Measurements from ENCODE around the gene NRCAM. TPM values are rescaled to one million over a fixed set of nuclear protein-coding genes. Genes with fewer than 3 reads are reported as not detected.

NRCAM gene
- total and polyA plus RNA-seq, 2 of the 13 experiments (the other 11 are each of a cell fraction or from before 2014, with no cell fraction given): 0.31 to 0.33 TPM

- TF ChIP-seq MZF1 (CRISPR knock-in tag; IDR thresholded peaks at IDR 0.05; ENCODE audit: borderline replicate concordance) (no peak), ZNF589 (CRISPR knock-in tag; conservative IDR thresholded peaks at IDR 0.05) (no peak), ZNF275 (CRISPR knock-in tag; IDR thresholded peaks at IDR 0.05; ENCODE audit: borderline replicate concordance) (no peak), NKX3-1 (CRISPR knock-in tag; IDR thresholded peaks at IDR 0.05) (no peak), MXI1 (IDR thresholded peaks at IDR 0.05; ENCODE audit: borderline replicate concordance, low read depth, low read length) (peak; percentile 53; the same call in 1 of the 3 replicates), TSC22D2 (CRISPR knock-in tag; IDR thresholded peaks at IDR 0.05; ENCODE audit: borderline replicate concordance) (no peak; the same call in 1 of the 2 replicates), SMARCE1 (IDR thresholded peaks at IDR 0.05; ENCODE audit: borderline replicate concordance) (peak; percentile 58; the same call in 1 of the 2 replicates), ZNF260 (CRISPR knock-in tag; IDR thresholded peaks at IDR 0.05; ENCODE audit: borderline replicate concordance, low read depth) (no peak), SIX1 (CRISPR knock-in tag; IDR thresholded peaks at IDR 0.05; ENCODE audit: borderline replicate concordance) (peak; percentile 55; the same call in 1 of the 2 replicates), ZFYVE20 (CRISPR knock-in tag; IDR thresholded peaks at IDR 0.05; ENCODE audit: borderline replicate concordance, low read depth) (no peak), SCMH1 (CRISPR knock-in tag; IDR thresholded peaks at IDR 0.05; ENCODE audit: borderline replicate concordance) (no peak), ZNF777 (CRISPR knock-in tag; IDR thresholded peaks at IDR 0.05) (no peak), GFI1 (CRISPR knock-in tag; IDR thresholded peaks at IDR 0.05; ENCODE audit: borderline replicate concordance) (no peak), JUND (CRISPR knock-in tag; IDR thresholded peaks at IDR 0.05) (peak; percentile 65; the same call in 1 of the 2 replicates), ZMYM4 (CRISPR knock-in tag; IDR thresholded peaks at IDR 0.05) (peak; percentile 82), CENPT (CRISPR knock-in tag; IDR thresholded peaks at IDR 0.05; ENCODE audit: low read depth) (no peak), ATM (IDR thresholded peaks at IDR 0.05; ENCODE audit: borderline replicate concordance) (no peak), ZNF17 (CRISPR knock-in tag; IDR thresholded peaks at IDR 0.05) (no peak), ZNF30 (CRISPR knock-in tag; IDR thresholded peaks at IDR 0.05) (no peak), ZNF569 (CRISPR knock-in tag; IDR thresholded peaks at IDR 0.05; ENCODE audit: borderline replicate concordance) (no peak)
- TF ChIP-seq, protein P1, sequence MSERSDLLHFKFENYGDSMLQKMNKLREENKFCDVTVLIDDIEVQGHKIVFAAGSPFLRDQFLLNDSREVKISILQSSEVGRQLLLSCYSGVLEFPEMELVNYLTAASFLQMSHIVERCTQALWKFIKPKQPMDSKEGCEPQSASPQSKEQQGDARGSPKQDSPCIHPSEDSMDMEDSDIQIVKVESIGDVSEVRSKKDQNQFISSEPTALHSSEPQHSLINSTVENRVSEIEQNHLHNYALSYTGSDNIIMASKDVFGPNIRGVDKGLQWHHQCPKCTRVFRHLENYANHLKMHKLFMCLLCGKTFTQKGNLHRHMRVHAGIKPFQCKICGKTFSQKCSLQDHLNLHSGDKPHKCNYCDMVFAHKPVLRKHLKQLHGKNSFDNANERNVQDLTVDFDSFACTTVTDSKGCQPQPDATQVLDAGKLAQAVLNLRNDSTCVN (CRISPR knock-in tag; IDR thresholded peaks at IDR 0.05; ENCODE audit: borderline replicate concordance): no peak; the same call in 1 of the 2 replicates
- TF ChIP-seq, protein P2, sequence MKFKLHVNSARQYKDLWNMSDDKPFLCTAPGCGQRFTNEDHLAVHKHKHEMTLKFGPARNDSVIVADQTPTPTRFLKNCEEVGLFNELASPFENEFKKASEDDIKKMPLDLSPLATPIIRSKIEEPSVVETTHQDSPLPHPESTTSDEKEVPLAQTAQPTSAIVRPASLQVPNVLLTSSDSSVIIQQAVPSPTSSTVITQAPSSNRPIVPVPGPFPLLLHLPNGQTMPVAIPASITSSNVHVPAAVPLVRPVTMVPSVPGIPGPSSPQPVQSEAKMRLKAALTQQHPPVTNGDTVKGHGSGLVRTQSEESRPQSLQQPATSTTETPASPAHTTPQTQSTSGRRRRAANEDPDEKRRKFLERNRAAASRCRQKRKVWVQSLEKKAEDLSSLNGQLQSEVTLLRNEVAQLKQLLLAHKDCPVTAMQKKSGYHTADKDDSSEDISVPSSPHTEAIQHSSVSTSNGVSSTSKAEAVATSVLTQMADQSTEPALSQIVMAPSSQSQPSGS (CRISPR knock-in tag; IDR thresholded peaks at IDR 0.05): peak; percentile 81; the same call in 1 of the 2 replicates
- TF ChIP-seq, protein P3, sequence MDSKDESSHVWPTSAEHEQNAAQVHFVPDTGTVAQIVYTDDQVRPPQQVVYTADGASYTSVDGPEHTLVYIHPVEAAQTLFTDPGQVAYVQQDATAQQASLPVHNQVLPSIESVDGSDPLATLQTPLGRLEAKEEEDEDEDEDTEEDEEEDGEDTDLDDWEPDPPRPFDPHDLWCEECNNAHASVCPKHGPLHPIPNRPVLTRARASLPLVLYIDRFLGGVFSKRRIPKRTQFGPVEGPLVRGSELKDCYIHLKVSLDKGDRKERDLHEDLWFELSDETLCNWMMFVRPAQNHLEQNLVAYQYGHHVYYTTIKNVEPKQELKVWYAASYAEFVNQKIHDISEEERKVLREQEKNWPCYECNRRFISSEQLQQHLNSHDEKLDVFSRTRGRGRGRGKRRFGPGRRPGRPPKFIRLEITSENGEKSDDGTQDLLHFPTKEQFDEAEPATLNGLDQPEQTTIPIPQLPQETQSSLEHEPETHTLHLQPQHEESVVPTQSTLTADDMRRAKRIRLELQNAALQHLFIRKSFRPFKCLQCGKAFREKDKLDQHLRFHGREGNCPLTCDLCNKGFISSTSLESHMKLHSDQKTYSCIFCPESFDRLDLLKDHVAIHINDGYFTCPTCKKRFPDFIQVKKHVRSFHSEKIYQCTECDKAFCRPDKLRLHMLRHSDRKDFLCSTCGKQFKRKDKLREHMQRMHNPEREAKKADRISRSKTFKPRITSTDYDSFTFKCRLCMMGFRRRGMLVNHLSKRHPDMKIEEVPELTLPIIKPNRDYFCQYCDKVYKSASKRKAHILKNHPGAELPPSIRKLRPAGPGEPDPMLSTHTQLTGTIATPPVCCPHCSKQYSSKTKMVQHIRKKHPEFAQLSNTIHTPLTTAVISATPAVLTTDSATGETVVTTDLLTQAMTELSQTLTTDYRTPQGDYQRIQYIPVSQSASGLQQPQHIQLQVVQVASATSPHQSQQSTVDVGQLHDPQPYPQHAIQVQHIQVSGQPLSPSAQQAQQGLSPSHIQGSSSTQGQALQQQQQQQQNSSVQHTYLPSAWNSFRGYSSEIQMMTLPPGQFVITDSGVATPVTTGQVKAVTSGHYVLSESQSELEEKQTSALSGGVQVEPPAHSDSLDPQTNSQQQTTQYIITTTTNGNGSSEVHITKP (CRISPR knock-in tag; IDR thresholded peaks at IDR 0.05; ENCODE audit: low read depth): peak; percentile 62; the same call in 1 of the 2 replicates
Measured at GRCh38 chr7:108358553-108358952, 97.7 kb downstream of the NRCAM start (continued).

Measured in HepG2 (cell line).